ENCODE results near the gene MCF2L2. TPM values are rescaled to one million over a fixed set of nuclear protein-coding genes. Genes with fewer than 3 reads are reported as not detected.

MCF2L2 gene
- total and polyA plus RNA-seq, 2 experiments from 2014 or later = 6.7 to 14.6 TPM

- no peak for TF ChIP-seq ETS1 (IDR thresholded peaks at IDR 0.05)
- TF ChIP-seq EZH2 (IDR thresholded peaks at IDR 0.05; ENCODE audit: low read depth, unreplicated experiment) = no peak
- no peak for TF ChIP-seq STAT1 (IDR thresholded peaks at IDR 0.05; ENCODE audit: unreplicated experiment)
- TF ChIP-seq NANOG (IDR thresholded peaks at IDR 0.05; ENCODE audit: borderline replicate concordance) = no peak
Observed at GRCh38 chr3:183313764-183314163, 114.7 kb downstream of the MCF2L2 start (continued).

- H3K4me3 Mint-ChIP-seq = no peak overlapping the region
- Histone ChIP-seq H3K4me3 (no peak overlapping the region), H3K36me3 (ENCODE audit: insufficient read depth) (peaks cover 8% of the 10 kb centered on the region; the same call in 1 of the 2 replicates), H3K27me3 (ENCODE audit: insufficient read depth) (no peaks in the 10 kb centered on the region), H3K79me2 (replicated peaks; ENCODE audit: insufficient read depth) (no peaks in the 10 kb centered on the region), H4K20me1 (replicated peaks; ENCODE audit: insufficient read depth) (no peaks in the 10 kb centered on the region), H3F3A (replicated peaks; ENCODE audit: low read depth) (no peaks in the 10 kb centered on the region), H3K27ac (ENCODE audit: low read depth) (no peak overlapping the region), H3K9me2 (ENCODE audit: insufficient read depth) (no peaks in the 10 kb centered on the region), H2AFZ (no peak overlapping the region), H3K4me2 (no peak overlapping the region), H3K4me1 (ENCODE audit: insufficient read depth) (no peaks in the 10 kb centered on the region)
- H3K9me3 Mint-ChIP-seq = no peaks in the 10 kb centered on the region
- no peaks in the 10 kb centered on the region for H3K27me3 Mint-ChIP-seq (ENCODE audit: insufficient read depth, low read depth, poor library complexity)
- H3K27ac Mint-ChIP-seq = no peak overlapping the region
- ATAC-seq = no peak
- peaks cover 2% of the 10 kb centered on the region; the same call in 2 of the 3 replicates for H3K4me1 Mint-ChIP-seq
- peaks cover 7% of the 10 kb centered on the region; the same call in 2 of the 3 replicates for H3K36me3 Mint-ChIP-seq (ENCODE audit: low read depth)
- no peak for DNase-seq (ENCODE audit: low spot score)
- TF ChIP-seq CTCF (conservative IDR thresholded peaks at IDR 0.05; ENCODE audit: low read depth in 2 of 2) (no peak), ETS1 (IDR thresholded peaks at IDR 0.05) (no peak), POLR2AphosphoS5 (IDR thresholded peaks at IDR 0.05; ENCODE audit: low read depth) (no peak), EZH2phosphoT487 (IDR thresholded peaks at IDR 0.05; ENCODE audit: unreplicated experiment) (no peak), CREB1 (CRISPR knock-in tag; IDR thresholded peaks at IDR 0.05; ENCODE audit: low read depth) (no peak), JUNB (IDR thresholded peaks at IDR 0.05; ENCODE audit: unreplicated experiment) (no peak), REST (IDR thresholded peaks at IDR 0.05; ENCODE audit: unreplicated experiment) (no peak), ZNF462 (CRISPR knock-in tag; IDR thresholded peaks at IDR 0.05) (no peak), NANOG (IDR thresholded peaks at IDR 0.05; ENCODE audit: borderline replicate concordance) (no peak), ZNF331 (CRISPR knock-in tag; IDR thresholded peaks at IDR 0.05; ENCODE audit: low read depth) (no peak)
Observed at GRCh38 chr3:183313351-183313750, 115.1 kb downstream of the MCF2L2 start.

Measured in GM23338 (cell line).